GM12873 (cell line): Measurements from ENCODE around the gene GDF7.

Source experiments
- CTCF ChIP-seq: IDR thresholded peaks from 2 replicates; pipeline ENCODE4 v1.5.1; 2012; ENCODE audit warnings: low read depth, mild to moderate bottlenecking, moderate library complexity, low read length, control low read depth; ENCODE audit not compliant: insufficient read depth; ENCODE audit errors: missing control alignments

Gene GDF7

GRCh38 chr2:20651731-20652099, 15.2 kb upstream of the GDF7 start:
- no peak for TF ChIP-seq CTCF

GRCh38 chr2:20652141-20652540, 14.8 kb upstream of the GDF7 start:
- TF ChIP-seq CTCF = no peak

- no peak for TF ChIP-seq CTCF
Observed at GRCh38 chr2:20652673-20653575, 14.0 kb upstream of the GDF7 start.

GRCh38 chr2:20653695-20654534, 13.0 kb upstream of the GDF7 start:
- peak; percentile 10 for TF ChIP-seq CTCF

- no peak for TF ChIP-seq CTCF
Observed at GRCh38 chr2:20654535-20654813, 12.5 kb upstream of the GDF7 start.

- TF ChIP-seq CTCF = no peak
Observed at GRCh38 chr2:20656561-20656960, 10.4 kb upstream of the GDF7 start.

- TF ChIP-seq CTCF = no peak
Observed at GRCh38 chr2:20657522-20658235, 9.3 kb upstream of the GDF7 start.
